AG04449 (cell line): ENCODE data around the gene IGSF3.

Experiments used
- CTCF ChIA-PET: fragments of 350-600 bp; formaldehyde crosslinking; extraction: SDS; loops from one replicate; lab custom pipeline; 2021; ENCODE audit warnings: antibody characterized with exemption; lab: Yijun Ruan, JAX
- POLR2A ChIA-PET: fragments of 400-600, 350-600 bp; formaldehyde crosslinking; extraction: SDS; loops from one replicate; lab custom pipeline; 2020; ENCODE audit warnings: antibody characterized with exemption, inconsistent platforms; lab: Yijun Ruan, JAX
- DNase-seq: peaks from one replicate; pipeline ENCODE4 v3.0.0-alpha.2; 2010; ENCODE audit warnings: low read depth, low spot score
- H3K4me3 ChIP-seq: 2 replicates; pipeline ENCODE4 v1.5.1; 2011; ENCODE audit warnings: low read depth, mild to moderate bottlenecking, control low read depth, low read length
- TF ChIP-seq, protein P1 (sequence below): IDR thresholded peaks from one replicate; pipeline ENCODE4 v1.5.1; 2011; ENCODE audit warnings: mild to moderate bottlenecking, moderate library complexity, low read length, control low read depth, inconsistent platforms; ENCODE audit not compliant: insufficient read depth; ENCODE audit errors: missing control alignments

The IGSF3 gene

DNA sequence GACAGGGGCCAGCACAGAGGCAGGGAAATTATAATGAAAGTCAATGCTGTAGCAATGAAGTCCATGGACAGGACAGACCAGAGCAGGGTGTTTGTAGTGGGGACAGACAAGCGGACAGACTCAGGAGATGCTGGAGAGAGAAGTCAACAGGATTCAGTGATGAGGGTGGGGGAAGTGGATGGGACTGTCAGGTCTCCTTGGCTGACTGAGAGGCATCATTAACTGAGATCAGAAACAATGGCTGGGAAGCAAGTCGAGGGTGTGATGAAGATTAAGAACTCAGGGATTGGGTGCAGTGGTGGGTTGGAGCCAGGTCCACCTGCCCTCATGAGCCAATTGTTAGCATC is 122.2 kb downstream of the IGSF3 start:
- TF ChIP-seq, protein P1, sequence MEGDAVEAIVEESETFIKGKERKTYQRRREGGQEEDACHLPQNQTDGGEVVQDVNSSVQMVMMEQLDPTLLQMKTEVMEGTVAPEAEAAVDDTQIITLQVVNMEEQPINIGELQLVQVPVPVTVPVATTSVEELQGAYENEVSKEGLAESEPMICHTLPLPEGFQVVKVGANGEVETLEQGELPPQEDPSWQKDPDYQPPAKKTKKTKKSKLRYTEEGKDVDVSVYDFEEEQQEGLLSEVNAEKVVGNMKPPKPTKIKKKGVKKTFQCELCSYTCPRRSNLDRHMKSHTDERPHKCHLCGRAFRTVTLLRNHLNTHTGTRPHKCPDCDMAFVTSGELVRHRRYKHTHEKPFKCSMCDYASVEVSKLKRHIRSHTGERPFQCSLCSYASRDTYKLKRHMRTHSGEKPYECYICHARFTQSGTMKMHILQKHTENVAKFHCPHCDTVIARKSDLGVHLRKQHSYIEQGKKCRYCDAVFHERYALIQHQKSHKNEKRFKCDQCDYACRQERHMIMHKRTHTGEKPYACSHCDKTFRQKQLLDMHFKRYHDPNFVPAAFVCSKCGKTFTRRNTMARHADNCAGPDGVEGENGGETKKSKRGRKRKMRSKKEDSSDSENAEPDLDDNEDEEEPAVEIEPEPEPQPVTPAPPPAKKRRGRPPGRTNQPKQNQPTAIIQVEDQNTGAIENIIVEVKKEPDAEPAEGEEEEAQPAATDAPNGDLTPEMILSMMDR, result no peak
- POLR2A ChIA-PET, result no interaction called here
- CTCF ChIA-PET, result no interaction called here
- DNase-seq, result no peak
- no peak overlapping the region for H3K4me3 ChIP-seq

DNA sequence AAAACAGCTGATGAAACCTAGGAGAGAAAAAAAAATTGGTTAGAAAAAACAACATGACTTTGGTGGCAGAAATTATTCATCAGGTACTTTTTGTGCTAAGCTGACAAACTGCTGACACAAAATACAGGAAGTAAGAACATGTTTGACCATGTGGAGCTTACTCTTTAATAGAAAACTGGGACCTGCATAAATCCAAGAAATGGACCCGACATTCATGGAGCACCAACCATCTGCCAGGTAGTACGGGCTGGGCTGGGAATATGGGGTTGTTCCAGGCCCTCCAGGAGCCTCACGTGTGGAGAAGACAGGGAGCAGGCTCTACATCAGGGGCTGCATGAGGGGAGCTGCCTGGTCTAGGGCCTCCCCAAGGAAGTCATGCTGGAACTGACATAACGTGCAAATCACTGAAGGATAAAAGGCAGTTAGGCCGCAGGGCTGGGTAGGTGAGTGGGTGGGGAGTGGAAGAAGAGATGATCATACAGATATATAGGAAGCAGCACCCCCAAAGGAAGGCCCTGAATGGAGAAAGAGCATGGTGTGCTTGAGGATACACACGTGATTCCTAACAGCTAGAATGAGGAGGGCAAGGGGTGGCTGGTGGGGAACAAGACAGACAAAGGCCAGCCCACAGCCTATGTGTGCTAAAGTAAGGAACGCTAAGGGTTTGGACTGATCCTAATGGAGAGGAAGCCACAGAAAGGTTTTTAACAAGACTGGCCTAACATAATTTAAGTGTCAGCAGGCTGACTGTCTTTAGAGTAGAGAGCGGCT is 122.8 kb downstream of the IGSF3 start:
- DNase-seq, result no peak
- POLR2A ChIA-PET, result no interaction called here
- H3K4me3 ChIP-seq, result no peak overlapping the region
- TF ChIP-seq, protein P1, result no peak
- CTCF ChIA-PET, result no interaction called here

DNA sequence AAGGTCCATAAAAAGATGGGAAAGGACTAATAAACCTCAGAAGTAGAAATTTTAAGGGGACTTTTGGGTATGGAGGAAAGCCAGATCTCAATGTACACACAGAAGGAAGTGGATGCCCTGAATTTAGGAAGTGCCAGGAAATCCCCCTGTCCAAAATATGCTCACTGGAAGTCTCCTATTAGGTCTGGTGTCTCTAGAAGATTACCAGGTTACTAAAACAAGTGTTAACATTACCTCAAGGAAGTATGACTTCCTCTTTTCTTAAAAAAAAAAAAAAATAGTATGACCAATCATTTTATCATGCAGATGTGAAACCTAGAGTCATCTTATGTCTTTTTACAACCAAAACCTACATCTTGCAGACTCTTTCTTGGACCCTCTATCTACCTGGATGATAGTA is 127.4 kb downstream of the IGSF3 start:
- H3K4me3 ChIP-seq, result no peak overlapping the region
- ChIA-PET CTCF (interaction anchor here (0.7 to 1.5 kb wide), 3 partner anchors 35 to 723 kb away, joined by 3 to 5 read pairs (median 4); no protein-coding TSS in a partner anchor), POLR2A (no interaction called here)
- TF ChIP-seq, protein P1, result no peak
- no peak for DNase-seq

DNA sequence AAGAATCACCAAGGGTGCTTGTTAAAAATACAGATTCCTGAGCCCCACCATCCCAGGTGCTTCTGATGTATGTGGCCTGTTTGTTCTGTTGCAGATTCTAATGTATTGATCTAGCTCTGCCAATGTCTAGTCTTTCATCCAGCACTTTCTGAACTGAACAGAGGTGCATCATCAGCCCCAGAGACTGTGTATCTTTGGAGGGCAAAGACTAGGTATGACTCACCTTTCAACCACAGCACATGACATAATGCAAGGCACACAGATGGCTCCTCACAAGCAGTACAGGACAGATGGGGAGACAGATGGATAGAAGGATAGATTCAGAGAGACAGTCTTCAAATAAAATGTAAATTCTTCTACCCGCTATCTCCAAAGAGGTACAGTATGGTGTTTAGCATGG is 129.0 kb downstream of the IGSF3 start:
- no peak overlapping the region for H3K4me3 ChIP-seq
- ChIA-PET CTCF (no interaction called here), POLR2A (no interaction called here)
- TF ChIP-seq, protein P1, result no peak
- DNase-seq, result no peak

DNA sequence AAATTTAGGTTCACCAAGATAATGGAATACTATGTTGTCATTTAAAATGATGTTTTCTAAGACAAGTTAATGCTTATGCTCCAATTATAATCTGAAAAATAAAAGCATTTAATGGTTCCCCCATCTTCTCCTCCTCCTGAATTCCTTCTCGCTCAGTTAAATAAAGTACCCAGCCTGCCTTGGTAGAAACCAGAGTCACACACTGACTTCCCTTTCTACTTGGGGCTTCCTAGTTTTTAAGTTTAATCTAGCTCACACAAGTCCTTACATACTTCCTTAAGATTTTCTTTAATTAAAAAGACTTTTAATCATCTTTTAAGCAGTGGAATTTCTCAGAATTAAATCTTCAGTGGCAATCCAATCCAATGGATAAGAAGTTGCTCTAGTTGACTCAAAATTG is 129.6 kb downstream of the IGSF3 start:
- POLR2A ChIA-PET, result no interaction called here

More for the DNA sequence above, 129.6 kb downstream of the IGSF3 start:
- H3K4me3 ChIP-seq, result no peak overlapping the region
- TF ChIP-seq, protein P1, result no peak
- DNase-seq, result no peak
- CTCF ChIA-PET, result no interaction called here
